Keratinocyte (primary cell): Measurements from ENCODE around the gene TCERG1L.

Experiments used
- CTCF ChIP-seq, 3 experiments: IDR thresholded peaks in 1 of 3; conservative IDR thresholded peaks in 1 of 3; optimal IDR thresholded peaks in 1 of 3; 2 replicates in 2 of 3; 3 replicates in 1 of 3; pipeline versions ENCODE3 to v1.5.1; 2011; ENCODE audit warnings: low read length in 3 of 3, mild to moderate bottlenecking in 3 of 3, moderate library complexity in 2 of 3, control low read depth in 1 of 3, inconsistent platforms in 1 of 3; ENCODE audit not compliant: insufficient read depth in 2 of 3; ENCODE audit errors: extremely low read depth in 1 of 3
- EZH2 ChIP-seq: IDR thresholded peaks from one replicate; pipeline ENCODE4 v1.6.1; 2012; ENCODE audit warnings: inconsistent platforms, mild to moderate bottlenecking, low read length, moderate library complexity

- no peak for TF ChIP-seq CTCF (optimal IDR thresholded peaks at IDR 0.05 in 1 of 3, IDR thresholded peaks at IDR 0.05 in 1 of 3, conservative IDR thresholded peaks at IDR 0.05 in 1 of 3; ENCODE audit: extremely low read depth in 1 of 3, insufficient read depth in 2 of 3, low read length in 3 of 3)
- no peak for TF ChIP-seq EZH2
Observed at GRCh38 chr10:131087464-131088215, 223.9 kb downstream of the TCERG1L start.
